DOHH2 (cell line): ENCODE data around the gene CRACR2A.

Experiments used
- H3F3A ChIP-seq: fragments of 200-600 bp; sonication (generic), shearing (Covaris generic); 2 replicates; pipeline ENCODE4 v1.6.0; 2016; ENCODE audit warnings: antibody characterized with exemption, mild to moderate bottlenecking; ENCODE audit not compliant: control insufficient read depth, insufficient read depth
- H3K27ac ChIP-seq: fragments of 200-600 bp; sonication (generic); 2 replicates; pipeline ENCODE4 v1.5.1; 2014; ENCODE audit warnings: low read depth, mild to moderate bottlenecking, low read length, moderate library complexity
- H3K27me3 ChIP-seq: fragments of 200-600 bp; sonication (generic); 2 replicates; pipeline ENCODE4 v1.6.1; 2014; ENCODE audit warnings: mild to moderate bottlenecking, low read length, mixed read lengths; ENCODE audit not compliant: control insufficient read depth
- H3K36me3 ChIP-seq: fragments of 200-600 bp; sonication (generic); 2 replicates; pipeline ENCODE4 v1.6.1; 2014; ENCODE audit warnings: mild to moderate bottlenecking, low read length, moderate library complexity, mixed read lengths; ENCODE audit not compliant: control insufficient read depth
- H3K4me1 ChIP-seq: fragments of 200-600 bp; sonication (generic); 2 replicates; pipeline ENCODE4 v1.6.1; 2014; ENCODE audit warnings: mild to moderate bottlenecking, low read length, mixed read lengths; ENCODE audit not compliant: control insufficient read depth
- H3K4me2 ChIP-seq: fragments of 200-600 bp; sonication (generic); 2 replicates; pipeline ENCODE4 v1.6.0; 2014; ENCODE audit warnings: mild to moderate bottlenecking, low read length, moderate library complexity
- H3K4me3 ChIP-seq: fragments of 200-600 bp; sonication (generic); 2 replicates; pipeline ENCODE4 v1.5.1; 2014; ENCODE audit warnings: mild to moderate bottlenecking, low read length, mixed read lengths
- H3K79me2 ChIP-seq: fragments of 200-600 bp; sonication (generic); 2 replicates; pipeline ENCODE4 v1.6.1; 2014; ENCODE audit warnings: mild to moderate bottlenecking, low read length, mixed read lengths; ENCODE audit not compliant: control insufficient read depth
- H3K9me2 ChIP-seq: fragments of 200-600 bp; sonication (generic); replicated peaks from 2 replicates; pipeline ENCODE4 v1.6.1; 2014; ENCODE audit warnings: mild to moderate bottlenecking, low read length, mixed read lengths; ENCODE audit not compliant: control insufficient read depth
- H3K9me3 ChIP-seq: fragments of 200-600 bp; sonication (generic); 2 replicates; pipeline ENCODE4 v1.6.1; 2014; ENCODE audit warnings: antibody characterized with exemption, low read length, mixed read lengths; ENCODE audit not compliant: control insufficient read depth, insufficient read depth
- H4K20me1 ChIP-seq: fragments of 200-600 bp; sonication (generic); 2 replicates; pipeline ENCODE4 v1.6.0; 2014; ENCODE audit warnings: low read depth, mild to moderate bottlenecking, antibody characterized with exemption, low read length, moderate library complexity; ENCODE audit not compliant: control insufficient read depth, insufficient read depth
- EZH2phosphoT487 ChIP-seq: fragments of 200-600 bp; sonication (generic); IDR thresholded peaks from 2 replicates; pipeline ENCODE4 v1.6.1; 2017; ENCODE audit warnings: borderline replicate concordance, mild to moderate bottlenecking, antibody characterized with exemption, low read length, moderate library complexity, mixed read lengths
- TF ChIP-seq, protein P1 (sequence below): fragments of 200-600 bp; sonication (generic); IDR thresholded peaks from one replicate; pipeline ENCODE4 v1.5.1; 2014; ENCODE audit warnings: antibody characterized with exemption, mild to moderate bottlenecking, low read depth, low read length; ENCODE audit not compliant: poor library complexity, severe bottlenecking

CRACR2A gene

DNA sequence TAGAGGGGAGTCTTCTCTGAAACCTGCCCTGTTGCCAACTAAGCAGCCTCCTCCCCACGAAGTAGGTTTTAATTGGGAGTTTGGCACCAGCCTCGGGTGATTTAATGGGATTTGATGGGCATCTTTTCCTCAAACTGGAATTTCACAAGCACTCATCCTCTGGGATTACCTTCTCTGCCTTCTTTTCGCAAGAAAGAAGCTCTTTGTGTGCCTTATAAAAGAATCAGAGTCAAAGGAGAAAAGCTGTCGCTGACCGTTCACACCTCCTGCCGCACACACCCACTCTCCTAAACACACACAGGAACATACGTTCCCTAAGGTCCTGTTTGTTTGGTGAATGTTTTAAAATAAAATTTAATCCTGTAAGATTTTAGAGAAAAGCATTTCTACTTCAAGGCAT, 177.9 kb downstream of the CRACR2A start:
- no peak overlapping the region for H3K4me2 ChIP-seq
- no peaks in the 10 kb centered on the region for H3K79me2 ChIP-seq
- no peaks in the 10 kb centered on the region for H3K9me2 ChIP-seq
- H4K20me1 ChIP-seq, result no peaks in the 10 kb centered on the region
- H3K27ac ChIP-seq, result no peak overlapping the region
- H3K4me3 ChIP-seq, result no peak overlapping the region
- TF ChIP-seq EZH2phosphoT487, result no peak
- TF ChIP-seq, protein P1, sequence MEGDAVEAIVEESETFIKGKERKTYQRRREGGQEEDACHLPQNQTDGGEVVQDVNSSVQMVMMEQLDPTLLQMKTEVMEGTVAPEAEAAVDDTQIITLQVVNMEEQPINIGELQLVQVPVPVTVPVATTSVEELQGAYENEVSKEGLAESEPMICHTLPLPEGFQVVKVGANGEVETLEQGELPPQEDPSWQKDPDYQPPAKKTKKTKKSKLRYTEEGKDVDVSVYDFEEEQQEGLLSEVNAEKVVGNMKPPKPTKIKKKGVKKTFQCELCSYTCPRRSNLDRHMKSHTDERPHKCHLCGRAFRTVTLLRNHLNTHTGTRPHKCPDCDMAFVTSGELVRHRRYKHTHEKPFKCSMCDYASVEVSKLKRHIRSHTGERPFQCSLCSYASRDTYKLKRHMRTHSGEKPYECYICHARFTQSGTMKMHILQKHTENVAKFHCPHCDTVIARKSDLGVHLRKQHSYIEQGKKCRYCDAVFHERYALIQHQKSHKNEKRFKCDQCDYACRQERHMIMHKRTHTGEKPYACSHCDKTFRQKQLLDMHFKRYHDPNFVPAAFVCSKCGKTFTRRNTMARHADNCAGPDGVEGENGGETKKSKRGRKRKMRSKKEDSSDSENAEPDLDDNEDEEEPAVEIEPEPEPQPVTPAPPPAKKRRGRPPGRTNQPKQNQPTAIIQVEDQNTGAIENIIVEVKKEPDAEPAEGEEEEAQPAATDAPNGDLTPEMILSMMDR, result no peak
- no peaks in the 10 kb centered on the region for H3K36me3 ChIP-seq
- H3K27me3 ChIP-seq, result peaks cover 9% of the 10 kb centered on the region
- no peaks in the 10 kb centered on the region for H3K4me1 ChIP-seq
- no peaks in the 10 kb centered on the region for H3F3A ChIP-seq
- no peaks in the 10 kb centered on the region for H3K9me3 ChIP-seq

DNA sequence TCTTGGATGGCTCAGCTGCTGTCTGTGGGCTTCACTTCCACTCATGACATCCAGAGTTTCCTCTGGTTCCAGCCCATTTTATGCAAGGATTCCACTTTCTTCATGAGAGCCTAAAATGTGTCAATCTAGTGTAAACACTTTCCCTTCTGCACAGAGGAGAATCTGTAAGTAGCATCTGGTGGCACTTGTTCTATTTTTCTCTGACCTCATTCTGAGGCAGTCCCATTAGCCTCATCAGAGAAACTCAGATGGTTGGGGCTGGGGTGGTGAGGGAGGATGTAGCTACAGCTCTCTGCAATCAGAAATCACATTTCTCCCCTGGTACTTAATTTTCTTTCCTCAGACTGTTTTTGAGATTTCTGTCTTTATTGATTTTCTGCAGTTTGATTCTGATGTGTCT, 180.3 kb downstream of the CRACR2A start:
- no peaks in the 10 kb centered on the region for H3K9me3 ChIP-seq
- H3K79me2 ChIP-seq, result no peaks in the 10 kb centered on the region
- H3F3A ChIP-seq, result no peaks in the 10 kb centered on the region
- peaks cover 9% of the 10 kb centered on the region for H3K27me3 ChIP-seq
- no peak overlapping the region for H3K4me2 ChIP-seq
- no peaks in the 10 kb centered on the region for H3K9me2 ChIP-seq
- H3K27ac ChIP-seq, result no peak overlapping the region
- no peaks in the 10 kb centered on the region for H4K20me1 ChIP-seq
- H3K36me3 ChIP-seq, result no peaks in the 10 kb centered on the region
- TF ChIP-seq, protein P1, result no peak
- TF ChIP-seq EZH2phosphoT487, result no peak
- H3K4me3 ChIP-seq, result no peak overlapping the region
- no peaks in the 10 kb centered on the region for H3K4me1 ChIP-seq

DNA sequence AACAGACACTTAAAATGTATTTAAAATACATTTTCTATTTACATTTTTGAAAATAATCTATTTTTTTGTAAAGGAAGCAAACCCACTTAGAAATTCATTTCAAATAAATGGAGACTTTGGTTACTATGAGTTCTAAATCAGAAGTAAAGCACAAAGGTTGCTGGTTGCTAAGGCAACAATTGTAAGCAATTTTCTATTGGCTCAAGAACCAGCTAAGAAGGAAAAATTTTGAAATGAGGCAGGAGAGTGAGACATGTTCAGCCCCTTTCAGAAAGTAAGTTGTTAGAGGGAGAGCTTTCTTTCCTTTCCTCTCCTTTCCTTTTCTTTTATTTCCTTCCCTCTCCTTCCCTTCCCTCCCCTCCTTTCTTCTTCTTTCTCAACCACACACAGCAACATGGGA, 181.2 kb downstream of the CRACR2A start:
- no peaks in the 10 kb centered on the region for H3K36me3 ChIP-seq
- TF ChIP-seq, protein P1, result no peak
- no peak for TF ChIP-seq EZH2phosphoT487
- H3F3A ChIP-seq, result no peaks in the 10 kb centered on the region
- no peaks in the 10 kb centered on the region for H3K9me3 ChIP-seq
- no peak overlapping the region for H3K4me2 ChIP-seq
- no peaks in the 10 kb centered on the region for H4K20me1 ChIP-seq
- H3K4me3 ChIP-seq, result no peak overlapping the region
- no peaks in the 10 kb centered on the region for H3K79me2 ChIP-seq
- H3K27me3 ChIP-seq, result peaks cover 9% of the 10 kb centered on the region
- H3K9me2 ChIP-seq, result no peaks in the 10 kb centered on the region
- H3K27ac ChIP-seq, result no peak overlapping the region
- no peaks in the 10 kb centered on the region for H3K4me1 ChIP-seq

DNA sequence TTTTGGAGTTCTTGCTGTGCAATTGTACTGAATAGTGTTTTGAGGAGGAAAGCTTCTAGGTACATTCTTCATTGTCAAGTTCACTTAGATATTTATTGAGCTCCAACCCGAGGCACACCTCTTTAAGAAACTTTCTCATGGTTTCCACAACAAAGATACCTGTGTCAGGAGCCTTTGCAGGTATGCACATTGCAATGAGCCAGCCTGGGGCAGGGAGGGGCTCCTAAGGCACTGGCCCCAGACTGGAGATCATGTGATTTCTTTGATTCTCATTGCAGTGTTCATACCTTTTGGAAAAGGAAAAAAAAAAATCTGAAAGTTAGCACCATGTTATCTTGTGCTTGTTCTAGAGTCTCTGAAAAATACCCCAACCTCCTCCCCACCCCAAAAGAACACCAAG, 181.6 kb downstream of the CRACR2A start:
- Histone ChIP-seq H3K4me1 (no peaks in the 10 kb centered on the region), H3K27ac (no peak overlapping the region), H3F3A (no peaks in the 10 kb centered on the region), H3K4me3 (no peak overlapping the region), H3K9me3 (no peaks in the 10 kb centered on the region), H4K20me1 (no peaks in the 10 kb centered on the region), H3K4me2 (no peak overlapping the region), H3K9me2 (no peaks in the 10 kb centered on the region), H3K36me3 (no peaks in the 10 kb centered on the region), H3K79me2 (no peaks in the 10 kb centered on the region), H3K27me3 (peaks cover 9% of the 10 kb centered on the region)
- no peak for TF ChIP-seq EZH2phosphoT487
- TF ChIP-seq, protein P1, result no peak
